ENCODE data around the gene P2RY11. TPM values are rescaled to one million over a fixed set of nuclear protein-coding genes. Genes with fewer than 3 reads are reported as not detected.

P2RY11 gene
- total and polyA plus RNA-seq, 2 of the 4 experiments (the other 2 are of a cell fraction), result 0.54 to 4.5 TPM

DNA sequence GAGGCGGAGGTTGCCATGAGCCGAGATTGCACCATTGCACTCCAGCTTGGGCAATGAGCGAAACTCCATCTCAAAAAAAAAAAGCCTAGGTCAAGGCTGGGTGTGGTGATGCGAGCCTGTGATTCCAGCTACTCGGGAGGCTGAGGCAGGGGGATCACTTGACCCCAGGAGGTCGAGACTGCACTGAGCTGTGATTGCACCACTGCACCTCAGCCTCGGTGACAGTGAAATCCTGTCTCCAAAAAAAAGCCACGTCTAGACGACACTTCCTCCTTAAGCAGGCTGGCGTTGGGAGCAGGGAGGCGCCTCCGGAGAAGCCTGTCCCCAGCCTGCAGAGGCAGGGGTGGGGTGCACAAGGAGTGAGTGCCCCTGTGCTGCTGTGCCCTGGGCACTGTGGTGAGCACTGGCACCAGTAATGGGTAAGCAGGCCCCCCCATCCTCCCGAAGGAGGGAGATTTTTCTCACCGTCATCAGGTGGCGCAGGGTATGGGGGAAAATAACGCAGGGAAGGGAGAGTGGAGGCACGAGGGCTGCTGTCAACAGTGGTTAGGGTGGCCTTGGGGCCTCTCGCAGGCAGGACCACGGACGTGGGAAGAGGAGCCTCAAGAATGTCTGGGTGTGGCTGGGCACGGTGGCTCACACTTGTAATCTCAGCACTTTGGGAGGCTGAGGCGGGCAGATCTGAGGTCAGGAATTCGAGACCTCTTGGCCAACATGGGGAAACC, 706 bp downstream of the P2RY11 start (continued):
- no peak for TF ChIP-seq RFX5 (IDR thresholded peaks at IDR 0.05; ENCODE audit: low read depth, low read length)

DNA sequence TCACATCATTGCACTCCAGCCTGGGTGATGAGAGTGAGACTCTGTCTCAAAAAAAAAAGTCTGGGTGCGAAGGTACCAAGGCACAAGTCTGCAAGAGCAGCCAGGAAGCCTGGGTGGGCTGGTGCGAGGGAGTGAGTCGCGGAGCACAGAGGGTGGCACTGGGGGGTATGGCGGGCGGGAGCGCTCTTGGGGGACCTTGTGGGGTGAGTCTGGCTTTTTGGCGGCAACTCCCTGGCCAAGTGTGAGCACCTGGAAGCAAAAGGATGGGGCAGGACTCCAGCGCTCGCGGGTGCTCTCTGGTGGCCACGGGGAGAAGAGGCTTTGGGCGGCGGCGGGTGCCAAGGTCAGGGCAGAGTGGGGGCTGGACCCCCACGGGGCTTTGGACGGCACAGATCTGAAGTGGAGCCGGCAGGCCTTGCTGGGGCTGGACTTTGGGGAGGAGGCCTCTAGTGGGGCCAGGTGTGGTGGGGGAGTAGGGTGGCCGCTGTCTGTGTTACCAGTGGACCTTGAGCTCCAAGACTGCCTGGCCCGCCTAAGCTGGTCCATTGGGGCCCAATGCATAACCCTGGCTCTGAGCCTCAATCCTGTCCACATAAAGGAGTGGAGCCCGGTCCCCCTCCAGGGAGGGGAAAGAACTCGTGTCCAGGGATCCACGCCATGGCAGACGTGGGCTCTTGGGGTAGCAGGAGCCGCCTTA, 1.6 kb downstream of the P2RY11 start:
- H2BK15ac ChIP-seq (ENCODE audit: low read depth, low read length), result no peak overlapping the region
- peak overlapping the region; percentile 72 for H2AK9ac ChIP-seq (replicated peaks; ENCODE audit: low read depth, low read length, poor library complexity)
- WGBS, 2 experiments (ENCODE audit: extremely low coverage in 2 of 2, insufficient read length in 1 of 2), result 25% methylated on average over 9 of the region's 25 CpGs; no CpG with 5 or more reads in 1 of the 2 experiments
- H2BK20ac ChIP-seq (ENCODE audit: low read depth, low read length), result no peak overlapping the region
- no peak overlapping the region for H3K23ac ChIP-seq (ENCODE audit: low read depth, low read length)
- H3K9ac ChIP-seq (ENCODE audit: low read depth, low read length), result no peak overlapping the region
- ChIA-PET CTCF (interaction anchor here (0.6 kb wide), 2 partner anchors 74 to 128 kb away, joined by 3 to 4 read pairs; no protein-coding TSS in a partner anchor), POLR2A (ENCODE audit: unreplicated experiment) (interaction anchor here (0.6 kb wide), 1 partner anchor 9 kb away, joined by 4 read pairs; no protein-coding TSS in a partner anchor)
- H2AFZ ChIP-seq (replicated peaks; ENCODE audit: low read length, poor library complexity), result no peak overlapping the region
- BruUV-seq (replicated peaks), result no TSS peak
- H4K5ac ChIP-seq (ENCODE audit: low read depth, low read length), result no peak overlapping the region
- no peak overlapping the region for H2BK120ac ChIP-seq (ENCODE audit: low read depth, low read length)
- no peak overlapping the region for H4K91ac ChIP-seq (ENCODE audit: insufficient read depth, low read depth, low read length)
- ATAC-seq (ENCODE audit: low read depth) (peak; percentile 61), DNase-seq (no peak)
- H3K9me3 ChIP-seq (ENCODE audit: control insufficient read depth, insufficient read depth, low read length), result no peaks in the 10 kb centered on the region
- no peak overlapping the region for H3K4ac ChIP-seq (ENCODE audit: low read depth, low read length)
- no peak overlapping the region for H4K8ac ChIP-seq (ENCODE audit: low read depth in 2 of 2, low read length in 2 of 2)
- no peak overlapping the region for H3K4me3 ChIP-seq (ENCODE audit: insufficient read depth, low read depth, low read length)
- H4K20me1 ChIP-seq (ENCODE audit: insufficient read depth, low read length), result peaks cover 20% of the 10 kb centered on the region
- no peaks in the 10 kb centered on the region for H3K9me1 ChIP-seq (ENCODE audit: insufficient read depth, low read length)
- no peaks in the 10 kb centered on the region for H3K4me1 ChIP-seq (ENCODE audit: control insufficient read depth, insufficient read depth, low read length)
- dilution Hi-C loops (cut with HindIII; ENCODE audit: low sequenced_read_pairs, unreplicated experiment) (no loop called here), in situ Hi-C loops (cut with MboI; ENCODE audit: low sequenced_read_pairs) (no loop called here), intact Hi-C loops (cut with micrococcal nuclease) (loop anchor here (1.0 kb wide), 1 partner anchor 182 kb away; no protein-coding TSS in a partner anchor)
- no peak overlapping the region; the same call in 1 of the 2 replicates for H2AK5ac ChIP-seq (ENCODE audit: low read depth, low read length)
- TF ChIP-seq SMC3 (IDR thresholded peaks at IDR 0.05; ENCODE audit: low read depth, low read length) (peak; percentile 52), RAD21 (IDR thresholded peaks at IDR 0.05; ENCODE audit: low read length) (peak; percentile 46), POLR2A (IDR thresholded peaks at IDR 0.05; ENCODE audit: low read depth, low read length) (0 out of 2 replicates have a peak, but pooled peaks have one; percentile 7)
- TF ChIP-seq, protein P1, sequence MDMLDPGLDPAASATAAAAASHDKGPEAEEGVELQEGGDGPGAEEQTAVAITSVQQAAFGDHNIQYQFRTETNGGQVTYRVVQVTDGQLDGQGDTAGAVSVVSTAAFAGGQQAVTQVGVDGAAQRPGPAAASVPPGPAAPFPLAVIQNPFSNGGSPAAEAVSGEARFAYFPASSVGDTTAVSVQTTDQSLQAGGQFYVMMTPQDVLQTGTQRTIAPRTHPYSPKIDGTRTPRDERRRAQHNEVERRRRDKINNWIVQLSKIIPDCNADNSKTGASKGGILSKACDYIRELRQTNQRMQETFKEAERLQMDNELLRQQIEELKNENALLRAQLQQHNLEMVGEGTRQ (IDR thresholded peaks at IDR 0.05; ENCODE audit: low read depth, low read length), result no peak
- TF ChIP-seq, protein P2, sequence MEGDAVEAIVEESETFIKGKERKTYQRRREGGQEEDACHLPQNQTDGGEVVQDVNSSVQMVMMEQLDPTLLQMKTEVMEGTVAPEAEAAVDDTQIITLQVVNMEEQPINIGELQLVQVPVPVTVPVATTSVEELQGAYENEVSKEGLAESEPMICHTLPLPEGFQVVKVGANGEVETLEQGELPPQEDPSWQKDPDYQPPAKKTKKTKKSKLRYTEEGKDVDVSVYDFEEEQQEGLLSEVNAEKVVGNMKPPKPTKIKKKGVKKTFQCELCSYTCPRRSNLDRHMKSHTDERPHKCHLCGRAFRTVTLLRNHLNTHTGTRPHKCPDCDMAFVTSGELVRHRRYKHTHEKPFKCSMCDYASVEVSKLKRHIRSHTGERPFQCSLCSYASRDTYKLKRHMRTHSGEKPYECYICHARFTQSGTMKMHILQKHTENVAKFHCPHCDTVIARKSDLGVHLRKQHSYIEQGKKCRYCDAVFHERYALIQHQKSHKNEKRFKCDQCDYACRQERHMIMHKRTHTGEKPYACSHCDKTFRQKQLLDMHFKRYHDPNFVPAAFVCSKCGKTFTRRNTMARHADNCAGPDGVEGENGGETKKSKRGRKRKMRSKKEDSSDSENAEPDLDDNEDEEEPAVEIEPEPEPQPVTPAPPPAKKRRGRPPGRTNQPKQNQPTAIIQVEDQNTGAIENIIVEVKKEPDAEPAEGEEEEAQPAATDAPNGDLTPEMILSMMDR (conservative IDR thresholded peaks at IDR 0.05; ENCODE audit: low read depth, low read length), result peak; percentile 56
- H3K4me2 ChIP-seq (ENCODE audit: low read depth, low read length), result no peak overlapping the region
- H3K56ac ChIP-seq (ENCODE audit: extremely low read depth, insufficient read depth, low read length), result no peak overlapping the region
- H3K14ac ChIP-seq (replicated peaks; ENCODE audit: low read depth, low read length), result no peak overlapping the region
- H3K79me1 ChIP-seq (ENCODE audit: low read depth in 1 of 2, low read length in 2 of 2), result peaks cover 12 to 42% of the 10 kb centered on the region in 2 experiments
- no peaks in the 10 kb centered on the region for H3K27me3 ChIP-seq (ENCODE audit: control insufficient read depth, insufficient read depth, low read length)
- H3K36me3 ChIP-seq (ENCODE audit: control insufficient read depth, insufficient read depth, low read length), result peaks cover 69% of the 10 kb centered on the region
- no peak overlapping the region for H2BK5ac ChIP-seq (ENCODE audit: low read depth, low read length, poor library complexity, severe bottlenecking)
- no peak overlapping the region for H3K18ac ChIP-seq (ENCODE audit: low read depth, low read length)
- no peak overlapping the region for H3K27ac ChIP-seq (ENCODE audit: insufficient read depth, low read length)

All from IMR-90 (cell line).